WTC11 (cell line): Measurements from ENCODE around the gene ADCY1.

Source experiments
- ARID4B ChIP-seq: sonication (generic); formaldehyde crosslinking; IDR thresholded peaks from 2 replicates; pipeline ENCODE4 v1.8.0; 2023; ENCODE audit warnings: missing genetic modification reagents, mild to moderate bottlenecking, borderline replicate concordance
- CTCF ChIP-seq: fragments of 200-600 bp; IDR thresholded peaks from 2 replicates; pipeline ENCODE4 v1.8.0; 2022; ENCODE audit warnings: antibody characterized with exemption
- GTF2I ChIP-seq: fragments of 250-450 bp; sonication (Bioruptor Pico); conservative IDR thresholded peaks from 2 replicates; pipeline ENCODE4 v1.4.0; 2021; ENCODE audit warnings: mild to moderate bottlenecking
- JUN ChIP-seq: sonication (generic); formaldehyde crosslinking; IDR thresholded peaks from 2 replicates; pipeline ENCODE4 v1.8.0; 2023; ENCODE audit warnings: mild to moderate bottlenecking, missing genetic modification reagents
- SP1 ChIP-seq: sonication (generic); formaldehyde crosslinking; conservative IDR thresholded peaks from 2 replicates; pipeline ENCODE4 v1.8.1; 2022; ENCODE audit warnings: missing genetic modification reagents
- USF1 ChIP-seq: sonication (generic); formaldehyde crosslinking; IDR thresholded peaks from 2 replicates; pipeline ENCODE4 v1.8.0; 2022; ENCODE audit warnings: mild to moderate bottlenecking, missing genetic modification reagents
- USF2 ChIP-seq: sonication (generic); formaldehyde crosslinking; IDR thresholded peaks from 2 replicates; pipeline ENCODE4 v1.8.1; 2023; ENCODE audit warnings: mild to moderate bottlenecking, missing genetic modification reagents, moderate library complexity
- ZNF121 ChIP-seq: sonication (generic); formaldehyde crosslinking; IDR thresholded peaks from 2 replicates; pipeline ENCODE4 v1.8.0; 2023; ENCODE audit warnings: missing genetic modification reagents
- ZNF317 ChIP-seq: sonication (generic); formaldehyde crosslinking; IDR thresholded peaks from 2 replicates; pipeline ENCODE4 v1.8.1; 2023; ENCODE audit warnings: low read depth, mild to moderate bottlenecking, moderate library complexity, missing genetic modification reagents, borderline replicate concordance
- ZSCAN18 ChIP-seq: fragments of 250-450 bp; sonication (Bioruptor Pico); IDR thresholded peaks from 2 replicates; pipeline ENCODE4 v2.1.2; 2022; ENCODE audit warnings: mild to moderate bottlenecking, moderate library complexity

DNA sequence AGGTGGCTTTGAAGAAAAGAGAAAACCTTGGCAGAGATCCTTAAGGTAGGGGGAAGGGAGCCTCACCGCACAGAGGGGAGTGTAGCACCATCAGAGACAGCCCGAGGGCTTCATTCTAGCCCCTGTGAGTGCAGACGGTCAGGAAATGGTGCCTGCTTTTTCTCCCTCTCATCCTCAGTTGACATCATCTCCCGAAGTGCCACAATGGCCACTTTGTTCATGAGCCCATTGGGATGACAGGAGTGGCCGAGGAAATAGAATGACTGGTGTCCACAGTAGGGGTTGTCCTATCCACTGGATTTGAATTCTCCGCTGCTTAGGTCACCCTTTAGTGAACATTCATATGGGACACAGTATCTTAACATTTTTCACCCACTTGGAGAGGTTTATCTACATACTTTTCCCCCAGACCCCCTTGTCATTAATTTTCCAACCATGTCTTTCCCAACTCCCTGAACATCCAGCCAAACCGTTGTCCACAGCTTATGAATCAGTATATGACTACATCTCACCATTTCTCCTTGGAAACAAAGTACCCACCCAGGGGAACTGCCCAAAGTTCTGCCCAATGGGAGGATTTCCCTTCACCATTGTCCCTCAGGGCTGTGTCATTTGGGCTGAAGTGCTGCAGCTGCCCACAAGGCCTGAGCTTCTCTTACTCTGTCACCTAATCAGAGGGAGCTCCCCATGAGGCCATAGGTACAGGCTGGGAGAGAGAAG is 108.8 kb downstream of the ADCY1 start:
- TF ChIP-seq SP1 (CRISPR knock-in tag) = no peak
- TF ChIP-seq ZNF121 (CRISPR knock-in tag) = no peak
- TF ChIP-seq CTCF = no peak
- no peak for TF ChIP-seq GTF2I
- TF ChIP-seq ZNF317 (CRISPR knock-in tag) = no peak
- TF ChIP-seq JUN (CRISPR knock-in tag) = no peak
- TF ChIP-seq ARID4B (CRISPR knock-in tag) = no peak
- TF ChIP-seq USF1 (CRISPR knock-in tag) = no peak
- TF ChIP-seq ZSCAN18 = no peak
- TF ChIP-seq USF2 = no peak
